H4 (cell line): ENCODE results near the gene NAA40. TPM values are rescaled to one million over a fixed set of nuclear protein-coding genes. Genes with fewer than 3 reads are reported as not detected.

ENCODE experiments used
- DNase-seq: peaks from one replicate; pipeline ENCODE4 v3.0.0-alpha.2; 2015; ENCODE audit warnings: low spot score
- total RNA-seq: library from RNA; depleted of rRNA; stranded (reverse); fragments of >200 nt; shearing (Covaris generic); gene quantifications from 2 replicates; pipeline ENCODE4 v1.2.3, GENCODE V29; 2014

Gene NAA40
- total RNA-seq, 1 experiment from 2014 or later = 10.5 TPM

- DNase-seq = no peak
Observed at GRCh38 chr11:63986932-63987513, 48.2 kb downstream of the NAA40 start.

GRCh38 chr11:63991558-63991957 is 52.8 kb downstream of the NAA40 start:
- no peak for DNase-seq

GRCh38 chr11:63993100-63993499 is 54.3 kb downstream of the NAA40 start:
- DNase-seq = no peak

GRCh38 chr11:63993993-63994392 is 55.2 kb downstream of the NAA40 start:
- no peak for DNase-seq

- DNase-seq = no peak
Observed at GRCh38 chr11:63996512-63996911, 57.7 kb downstream of the NAA40 start.

GRCh38 chr11:63997104-63997700 is 58.4 kb downstream of the NAA40 start:
- DNase-seq = no peak

- DNase-seq = no peak
Observed at GRCh38 chr11:63997801-63998337, 59.1 kb downstream of the NAA40 start.

GRCh38 chr11:63998558-63999348 is 60.0 kb downstream of the NAA40 start:
- DNase-seq = no peak

GRCh38 chr11:63999349-64000025 is 60.7 kb downstream of the NAA40 start:
- no peak for DNase-seq

GRCh38 chr11:64000026-64000739 is 61.4 kb downstream of the NAA40 start:
- no peak for DNase-seq

- no peak for DNase-seq
Observed at GRCh38 chr11:64000740-64001483, 62.1 kb downstream of the NAA40 start.

GRCh38 chr11:64001484-64002420 is 63.0 kb downstream of the NAA40 start:
- no peak for DNase-seq

GRCh38 chr11:64003807-64004589 is 65.2 kb downstream of the NAA40 start:
- DNase-seq = no peak

GRCh38 chr11:64004590-64004984 is 65.8 kb downstream of the NAA40 start:
- DNase-seq = no peak

GRCh38 chr11:64005691-64006090 is 66.9 kb downstream of the NAA40 start:
- DNase-seq = no peak

GRCh38 chr11:64006398-64006797 is 67.6 kb downstream of the NAA40 start:
- DNase-seq = no peak
